IMR-90 (cell line): ENCODE measurements around the gene POLR2J2. TPM values are rescaled to one million over a fixed set of nuclear protein-coding genes. Genes with fewer than 3 reads are reported as not detected.
"Not testable (repeated sequence)": the region's sequence is repeated elsewhere in the genome, so short reads cannot be mapped to it uniquely, and the experiment has no call there.

Experiments used
- ATAC-seq: fragments of 200-7000 bp; cut with Tn5 transposase; 2 replicates; pipeline ENCODE4 v1.9.1; 2020; ENCODE audit warnings: low read depth, mild to moderate bottlenecking, moderate library complexity
- BruUV-seq: library from RNA; stranded (reverse); fragments of 400-500 nt; replicated peaks from 2 replicates; lab custom pipeline; 2021; lab: Mats Ljungman, UMichigan
- CTCF ChIA-PET: fragments of 300-600 bp; formaldehyde crosslinking; extraction: SDS; loops from one replicate; lab custom pipeline; 2021; ENCODE audit warnings: antibody characterized with exemption; lab: Yijun Ruan, JAX
- POLR2A ChIA-PET: fragments of 300-600 bp; sonication (Branson Sonifier 250); formaldehyde crosslinking; loops from one replicate; lab custom pipeline; 2022; ENCODE audit warnings: antibody characterized with exemption; ENCODE audit not compliant: unreplicated experiment; lab: Charles Lee
- DNase-seq: peaks from one replicate; pipeline ENCODE4 v3.0.0; 2013
- H2AFZ ChIP-seq: replicated peaks from 2 replicates; pipeline ENCODE3; 2013; ENCODE audit warnings: low read length, mild to moderate bottlenecking; ENCODE audit not compliant: poor library complexity
- H2AK5ac ChIP-seq: 2 replicates; pipeline ENCODE4 v1.6.1; 2013; ENCODE audit warnings: low read depth, low read length, inconsistent platforms
- H2AK9ac ChIP-seq: replicated peaks from 2 replicates; pipeline ENCODE3; 2013; ENCODE audit warnings: mild to moderate bottlenecking, low read depth, low read length, moderate library complexity; ENCODE audit not compliant: poor library complexity
- H2BK120ac ChIP-seq: 2 replicates; pipeline ENCODE4 v1.6.1; 2013; ENCODE audit warnings: low read depth, low read length, inconsistent platforms
- H2BK15ac ChIP-seq: 3 replicates; pipeline ENCODE4 v1.6.1; 2013; ENCODE audit warnings: low read depth, low read length, inconsistent platforms
- H2BK20ac ChIP-seq: 2 replicates; pipeline ENCODE4 v1.6.1; 2013; ENCODE audit warnings: low read depth, mild to moderate bottlenecking, inconsistent platforms, low read length, moderate library complexity
- H2BK5ac ChIP-seq: 2 replicates; pipeline ENCODE4 v1.6.1; 2013; ENCODE audit warnings: mild to moderate bottlenecking, low read depth, low read length, inconsistent platforms; ENCODE audit not compliant: poor library complexity, severe bottlenecking
- H3K14ac ChIP-seq: replicated peaks from 2 replicates; pipeline ENCODE4 v1.6.1; 2013; ENCODE audit warnings: low read depth, low read length, inconsistent platforms
- H3K18ac ChIP-seq: 2 replicates; pipeline ENCODE4 v1.6.1; 2013; ENCODE audit warnings: low read depth, low read length, control low read depth
- H3K23ac ChIP-seq: 2 replicates; pipeline ENCODE4 v1.6.1; 2013; ENCODE audit warnings: low read depth, low read length, inconsistent platforms
- H3K27ac ChIP-seq: 2 replicates; pipeline ENCODE4 v1.5.1; 2013; ENCODE audit warnings: mild to moderate bottlenecking, control low read depth, low read length; ENCODE audit not compliant: insufficient read depth
- H3K27me3 ChIP-seq: 2 replicates; pipeline ENCODE4 v1.6.1; 2013; ENCODE audit warnings: low read length; ENCODE audit not compliant: control insufficient read depth, insufficient read depth
- H3K36me3 ChIP-seq: 2 replicates; pipeline ENCODE4 v1.6.1; 2013; ENCODE audit warnings: low read length, mixed read lengths; ENCODE audit not compliant: control insufficient read depth, insufficient read depth
- H3K4ac ChIP-seq: 2 replicates; pipeline ENCODE4 v1.6.1; 2013; ENCODE audit warnings: low read depth, low read length, inconsistent platforms
- H3K4me1 ChIP-seq: 2 replicates; pipeline ENCODE4 v1.6.1; 2013; ENCODE audit warnings: low read length, mixed read lengths; ENCODE audit not compliant: control insufficient read depth, insufficient read depth
- H3K4me2 ChIP-seq: 2 replicates; pipeline ENCODE4 v1.6.1; 2013; ENCODE audit warnings: low read depth, mild to moderate bottlenecking, control low read depth, low read length, moderate library complexity
- H3K4me3 ChIP-seq: 2 replicates; pipeline ENCODE4 v1.5.1; 2013; ENCODE audit warnings: low read depth, mild to moderate bottlenecking, control low read depth, low read length, moderate library complexity; ENCODE audit not compliant: insufficient read depth
- H3K56ac ChIP-seq: 2 replicates; pipeline ENCODE4 v1.6.1; 2013; ENCODE audit warnings: low read length, inconsistent platforms; ENCODE audit not compliant: insufficient read depth; ENCODE audit errors: extremely low read depth
- H3K79me1 ChIP-seq, 2 experiments: 2 replicates each; pipeline ENCODE4 v1.6.1; 2013; ENCODE audit warnings: low read length in 2 of 2, inconsistent platforms in 1 of 2, low read depth in 1 of 2
- H3K9ac ChIP-seq: 2 replicates; pipeline ENCODE4 v1.6.1; 2013; ENCODE audit warnings: low read depth, low read length, control low read depth
- H3K9me1 ChIP-seq: 2 replicates; pipeline ENCODE4 v1.6.1; 2013; ENCODE audit warnings: low read length, inconsistent platforms; ENCODE audit not compliant: insufficient read depth
- H3K9me3 ChIP-seq: 2 replicates; pipeline ENCODE4 v1.6.1; 2013; ENCODE audit warnings: low read length; ENCODE audit not compliant: control insufficient read depth, insufficient read depth
- H4K20me1 ChIP-seq: 2 replicates; pipeline ENCODE4 v1.6.1; 2013; ENCODE audit warnings: low read length, inconsistent platforms; ENCODE audit not compliant: insufficient read depth
- H4K5ac ChIP-seq: 2 replicates; pipeline ENCODE4 v1.6.1; 2013; ENCODE audit warnings: mild to moderate bottlenecking, low read depth, low read length, control low read depth
- H4K8ac ChIP-seq, 2 experiments: 2 replicates each; pipeline ENCODE4 v1.6.1; 2013; ENCODE audit warnings: low read depth in 2 of 2, low read length in 2 of 2, control low read depth in 1 of 2, inconsistent platforms in 1 of 2
- H4K91ac ChIP-seq: 2 replicates; pipeline ENCODE4 v1.6.1; 2013; ENCODE audit warnings: low read depth, low read length, inconsistent platforms; ENCODE audit not compliant: insufficient read depth
- WGBS, 2 experiments: methylation state at CpG; one replicate each; pipeline versions ENCODE4 v1.1.5 to v1.1.7; 2013; ENCODE audit warnings: missing lambda C conversion rate in 2 of 2; ENCODE audit not compliant: insufficient read length in 1 of 2; ENCODE audit errors: extremely low coverage in 2 of 2; 5-methylcytosine and 5-hydroxymethylcytosine counted together
- dilution Hi-C: fragments of 300-500 bp; cut with HindIII; formaldehyde crosslinking; loops from one replicate; pipeline ENCODE4 v1.14.3; 2018; ENCODE audit warnings: low sequenced_read_pairs; ENCODE audit not compliant: unreplicated experiment
- in situ Hi-C: fragments of 300-500 bp; cut with MboI; formaldehyde crosslinking; loops from 3 replicates; pipeline ENCODE4 v1.14.3; 2019; ENCODE audit warnings: low sequenced_read_pairs, inconsistent platforms, mixed read lengths
- intact Hi-C: fragments of 100-400 bp; cut with micrococcal nuclease; formaldehyde crosslinking; loops from 2 replicates; pipeline ENCODE4 v1.10.0; 2022
- polyA plus RNA-seq, 3 experiments: library from polyadenylated mRNA; depleted of rRNA; stranded (reverse); fragments of >200 nt; gene quantifications; 2 replicates each; pipeline ENCODE4 v1.2.3, GENCODE V29; 2012; ENCODE audit warnings: low replicate concordance in 1 of 3
- total RNA-seq: library from RNA; depleted of rRNA; stranded (reverse); fragments of >200 nt; gene quantifications from 2 replicates; pipeline ENCODE4 v1.2.3, GENCODE V29; 2012

POLR2J2 gene
- total and polyA plus RNA-seq, 2 of the 4 experiments (the other 2 are of a cell fraction): 1.3 to 1.6 TPM

DNA sequence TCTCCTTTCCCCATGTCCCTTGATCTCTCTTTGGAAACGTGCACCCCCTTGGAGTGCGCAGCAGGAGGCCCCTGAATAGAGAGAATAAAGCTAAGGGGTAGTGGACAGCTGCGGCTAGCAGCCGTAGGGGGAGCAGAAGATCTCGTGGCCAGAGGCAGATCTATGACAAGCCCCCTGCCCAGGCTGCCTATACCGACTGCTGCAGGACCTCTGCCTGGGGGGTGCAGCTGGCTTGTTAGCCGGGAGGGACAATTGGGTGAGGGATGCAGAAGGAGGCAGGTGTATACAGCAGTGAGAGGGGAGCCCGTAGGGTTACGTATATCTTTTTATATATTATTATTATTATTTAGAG lies 469 bp upstream of the POLR2J2 start:
- H4K20me1 ChIP-seq, H3K18ac ChIP-seq, dilution Hi-C loops, H2AK9ac ChIP-seq, H3K79me1 ChIP-seq, H3K27me3 ChIP-seq, H2BK5ac ChIP-seq, H3K36me3 ChIP-seq, DNase-seq, H2BK15ac ChIP-seq, H3K9me1 ChIP-seq, in situ Hi-C loops, H3K4me1 ChIP-seq, H3K56ac ChIP-seq, H4K8ac ChIP-seq, H3K23ac ChIP-seq, BruUV-seq, H3K14ac ChIP-seq, H2BK120ac ChIP-seq, H3K9me3 ChIP-seq, H3K27ac ChIP-seq, H4K5ac ChIP-seq, H2BK20ac ChIP-seq, H3K4ac ChIP-seq, H3K4me2 ChIP-seq, intact Hi-C loops, POLR2A ChIA-PET, H4K91ac ChIP-seq, H2AFZ ChIP-seq, H3K9ac ChIP-seq, H2AK5ac ChIP-seq, H3K4me3 ChIP-seq, CTCF ChIA-PET: not testable (repeated sequence)
- no CpG with 5 or more reads among the region's 9 CpGs for WGBS, 2 experiments
- peak; percentile 27 for ATAC-seq

GRCh38 chr7:102667523-102667922 lies 3.9 kb downstream of the POLR2J2 start:
- H3K36me3 ChIP-seq, H3K18ac ChIP-seq, H3K4me2 ChIP-seq, POLR2A ChIA-PET, H2BK120ac ChIP-seq, H4K5ac ChIP-seq, H3K23ac ChIP-seq, DNase-seq, ATAC-seq, H2BK5ac ChIP-seq, H2AFZ ChIP-seq, H3K79me1 ChIP-seq, H4K20me1 ChIP-seq, H2AK9ac ChIP-seq, CTCF ChIA-PET, dilution Hi-C loops, H3K4ac ChIP-seq, H3K9ac ChIP-seq, H3K4me3 ChIP-seq, H3K14ac ChIP-seq, H2BK15ac ChIP-seq, BruUV-seq, H2AK5ac ChIP-seq, H4K91ac ChIP-seq, H3K27me3 ChIP-seq, H4K8ac ChIP-seq, H3K27ac ChIP-seq, H3K9me1 ChIP-seq, intact Hi-C loops, H2BK20ac ChIP-seq, H3K4me1 ChIP-seq, H3K9me3 ChIP-seq, in situ Hi-C loops, H3K56ac ChIP-seq: not testable (repeated sequence)
- no CpG with 5 or more reads among the region's 14 CpGs for WGBS, 2 experiments
